T1000 (cell line): ENCODE data around the gene DNAJA2.
A peak's percentile ranks its signal among the peaks of the same experiment; 100 is the strongest.
"Not testable (repeated sequence)": the region's sequence is repeated elsewhere in the genome, so short reads cannot be mapped to it uniquely, and the experiment has no call there.

Source experiments
- DNase-seq: peaks from one replicate; lab custom pipeline; 2025; ENCODE audit warnings: mixed read lengths; lab: John Stamatoyannopoulos, UW

The DNAJA2 gene

DNA sequence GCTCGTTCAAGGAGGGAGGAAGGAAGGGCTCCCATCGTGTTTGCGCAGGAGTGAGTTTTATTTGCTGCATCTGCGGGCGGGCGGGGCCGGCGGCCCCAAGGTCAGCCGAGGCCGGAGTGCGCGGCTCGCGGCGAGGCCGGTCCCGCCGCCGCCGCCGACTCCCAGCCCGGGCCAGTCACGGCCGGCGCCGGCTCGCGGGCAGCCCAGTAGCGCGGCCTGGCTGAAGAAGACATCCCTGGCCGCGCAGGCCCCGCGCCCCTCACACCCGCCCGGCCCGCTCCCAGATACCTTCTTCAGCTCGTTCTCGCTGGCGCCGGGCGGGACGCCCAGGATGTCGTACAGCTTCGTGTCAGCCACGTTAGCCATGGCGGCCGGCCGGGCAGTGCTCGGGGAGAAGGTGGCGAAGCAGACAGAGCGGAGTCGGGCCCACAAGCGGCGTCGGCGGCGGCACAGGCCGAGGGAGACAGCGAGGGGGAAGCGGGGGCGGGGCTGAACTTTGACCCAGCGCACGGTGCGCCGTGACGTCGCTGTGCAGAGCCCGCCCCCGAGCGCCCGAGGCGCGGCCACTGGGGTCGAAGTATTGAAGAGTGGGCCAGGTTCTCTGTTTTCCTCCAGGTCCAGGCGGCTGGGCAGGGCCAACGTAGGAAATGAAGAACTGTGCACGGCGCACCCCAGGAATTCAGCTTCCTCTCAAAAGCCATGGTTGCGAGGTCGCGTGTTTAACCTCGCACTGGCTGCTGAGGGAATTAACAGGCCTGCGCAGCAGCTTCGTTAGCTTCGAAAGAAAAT, at the start of gene DNAJA2:
TSS of gene DNAJA2 (minus strand) at position 468 of the 789 bp plus-strand sequence. CDS start at position 366, 102 bp downstream.
- peak; percentile 59 for DNase-seq

DNA sequence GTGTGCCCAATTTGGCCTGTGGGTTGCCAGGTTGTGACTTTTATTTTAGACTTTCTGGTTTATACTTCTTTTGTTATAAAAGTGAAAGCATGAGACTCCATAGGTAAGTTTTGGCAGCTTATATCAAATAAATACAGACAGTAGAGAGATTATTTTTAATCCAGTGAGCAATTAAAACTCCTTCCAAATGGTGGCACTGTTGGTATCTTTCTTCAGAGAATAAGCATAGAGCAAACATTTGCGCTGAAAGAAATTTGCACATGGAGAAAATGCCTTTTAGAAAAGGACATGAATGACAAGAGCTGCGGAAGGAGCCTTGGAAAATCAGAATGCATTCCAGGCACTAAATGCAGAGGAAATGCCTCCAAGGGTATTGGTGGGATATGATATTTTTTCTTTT, 46.1 kb upstream of the DNAJA2 start:
- DNase-seq, result no peak

GRCh38 chr16:47018223-47018891, 44.9 kb upstream of the DNAJA2 start:
- no peak for DNase-seq

GRCh38 chr16:47017636-47018035, 44.2 kb upstream of the DNAJA2 start:
- DNase-seq, result no peak

GRCh38 chr16:47016700-47017133, 43.2 kb upstream of the DNAJA2 start:
- no peak for DNase-seq

GRCh38 chr16:47013910-47014309, 40.4 kb upstream of the DNAJA2 start:
- DNase-seq, result no peak

- no peak for DNase-seq
These were observed 39.7 kb upstream of the DNAJA2 start for GRCh38 chr16:47013172-47013571.

- DNase-seq, result not testable (repeated sequence)
These were observed 37.3 kb upstream of the DNAJA2 start for GRCh38 chr16:47010812-47011211.

- DNase-seq, result no peak
These were observed 35.1 kb upstream of the DNAJA2 start for GRCh38 chr16:47008612-47009011.

GRCh38 chr16:47008174-47008573, 34.7 kb upstream of the DNAJA2 start:
- no peak for DNase-seq

- no peak for DNase-seq
These were observed 31.2 kb upstream of the DNAJA2 start for GRCh38 chr16:47004652-47005051.

DNA sequence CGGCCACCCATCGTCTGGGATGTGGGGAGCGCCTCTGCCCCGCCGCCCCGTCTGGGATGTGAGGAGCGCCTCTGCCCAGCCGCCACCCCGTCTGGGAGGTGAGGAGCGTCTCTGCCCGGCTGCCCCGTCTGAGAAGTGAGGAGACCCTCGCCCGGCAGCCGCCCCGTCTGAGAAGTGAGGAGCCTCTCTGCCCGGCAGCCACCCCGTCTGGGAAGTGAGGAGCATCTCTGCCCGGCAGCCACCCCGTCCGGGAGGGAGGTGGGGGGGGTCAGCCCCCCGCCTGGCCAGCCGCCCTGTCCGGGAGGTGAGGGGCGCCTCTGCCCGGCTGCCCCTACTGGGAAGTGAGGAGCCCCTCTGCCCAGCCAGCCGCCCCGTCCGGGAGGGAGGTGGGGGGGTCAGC, 26.6 kb upstream of the DNAJA2 start:
- not testable (repeated sequence) for DNase-seq

DNA sequence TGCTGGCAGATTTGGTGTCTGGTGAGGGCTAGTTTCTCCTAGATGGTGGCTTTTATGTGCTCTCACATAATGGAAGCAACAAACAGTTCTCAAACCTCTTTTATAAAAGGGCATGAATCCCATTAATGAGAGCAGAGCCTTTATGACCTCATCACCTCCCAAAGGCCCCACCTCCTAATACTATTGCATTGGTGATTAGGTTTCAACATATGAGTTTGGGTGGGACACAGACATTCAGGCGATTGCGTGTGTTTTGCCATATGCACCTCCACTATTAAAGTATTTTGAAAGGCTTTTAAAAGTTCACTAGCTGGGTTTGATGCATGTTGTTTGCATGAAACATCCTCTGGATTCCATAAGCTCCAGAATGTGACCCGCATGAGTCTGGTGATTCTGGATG, 24.4 kb upstream of the DNAJA2 start:
- DNase-seq, result no peak

DNA sequence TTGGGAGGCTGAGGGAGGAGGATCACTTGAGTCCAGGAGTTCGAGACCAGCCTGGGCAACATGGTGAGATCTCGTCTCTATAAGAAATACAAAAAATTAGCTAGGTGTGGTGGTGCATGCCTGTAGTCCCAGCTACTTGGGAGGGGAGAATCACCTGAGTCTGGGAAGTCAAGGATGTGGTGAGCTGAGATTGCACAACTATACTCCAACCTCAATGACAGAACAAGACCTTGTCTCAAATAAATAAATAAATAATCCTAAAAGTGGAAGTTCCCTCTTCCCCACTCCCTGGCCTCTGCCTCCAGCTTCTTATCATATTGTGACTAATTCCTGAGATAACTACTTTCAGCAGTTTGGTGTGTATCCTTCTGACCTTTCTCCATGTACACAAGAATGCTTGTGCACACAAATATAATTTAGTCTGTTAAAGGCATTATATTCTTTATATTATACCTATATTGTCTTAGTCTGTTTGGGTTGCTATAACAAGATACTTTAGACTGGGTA, 23.5 kb upstream of the DNAJA2 start:
- DNase-seq, result no peak

GRCh38 chr16:46996391-46996790, 22.9 kb upstream of the DNAJA2 start:
- no peak for DNase-seq

GRCh38 chr16:46991729-46992704, 18.5 kb upstream of the DNAJA2 start:
- no peak for DNase-seq

GRCh38 chr16:46986896-46987295, 13.4 kb upstream of the DNAJA2 start:
- no peak for DNase-seq

DNA sequence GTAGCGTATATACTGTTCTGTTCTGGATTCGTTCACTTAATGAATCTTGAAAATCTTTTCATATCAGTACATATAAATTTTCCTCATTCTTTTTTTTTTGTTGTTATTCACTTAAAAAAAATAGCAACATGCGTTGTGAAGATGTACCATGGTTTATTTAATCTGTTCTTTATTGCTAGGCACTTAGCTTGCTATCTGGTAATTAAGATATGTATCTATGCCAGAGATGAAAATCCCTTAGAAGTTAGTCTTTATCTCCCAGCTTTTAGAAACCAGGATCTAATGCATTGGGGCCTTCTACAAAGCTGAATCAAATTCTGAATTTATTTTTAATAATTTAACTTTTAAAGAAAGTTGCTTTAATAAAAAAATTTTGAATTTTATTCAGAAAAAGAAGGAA, 13.0 kb upstream of the DNAJA2 start:
- DNase-seq, result no peak

- DNase-seq, result no peak
These were observed 8.9 kb upstream of the DNAJA2 start for GRCh38 chr16:46982335-46982734.

DNA sequence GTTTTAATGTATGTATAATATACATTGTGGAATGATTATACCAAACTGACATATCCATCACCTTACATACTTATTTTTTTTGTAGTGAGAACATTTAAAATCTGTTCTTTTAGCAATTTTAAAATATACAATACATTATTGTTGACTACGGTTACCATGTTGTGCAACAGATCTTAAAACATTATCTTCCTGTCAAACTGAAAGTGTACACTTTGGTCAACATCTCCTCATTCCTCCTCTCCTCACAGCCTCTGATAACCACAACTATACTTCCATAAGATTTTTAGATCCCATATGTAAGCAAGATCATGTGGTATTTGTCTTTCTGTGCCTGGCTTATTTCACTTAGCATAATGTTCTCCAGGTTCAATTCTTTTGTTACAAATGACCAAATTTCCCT, 7.5 kb upstream of the DNAJA2 start:
- DNase-seq, result no peak

- DNase-seq, result no peak
These were observed 3.1 kb upstream of the DNAJA2 start for GRCh38 chr16:46976550-46976949.

GRCh38 chr16:46975908-46976470, 2.5 kb upstream of the DNAJA2 start:
- no peak for DNase-seq
